AG10803 (cell line): ENCODE measurements around the gene C4orf54.

Experiments
- DNase-seq: peaks from one replicate; pipeline ENCODE4 v3.0.0; 2010; ENCODE audit warnings: low read depth
- H3K4me3 ChIP-seq: 2 replicates; pipeline ENCODE4 v1.5.1; 2011; ENCODE audit warnings: mild to moderate bottlenecking, low read length, control low read depth
- CTCF ChIP-seq: conservative IDR thresholded peaks from 2 replicates; pipeline ENCODE4 v1.5.1; 2011; ENCODE audit warnings: mild to moderate bottlenecking, low read length, control low read depth, inconsistent platforms

Gene C4orf54

GRCh38 chr4:99628040-99628439 is 29.6 kb downstream of the C4orf54 start:
- DNase-seq: no peak
- TF ChIP-seq CTCF: no peak
- no peak overlapping the region for H3K4me3 ChIP-seq

GRCh38 chr4:99625369-99625768 is 32.3 kb downstream of the C4orf54 start:
- no peak for TF ChIP-seq CTCF
- peak overlapping the region; percentile 8 for H3K4me3 ChIP-seq
- no peak for DNase-seq

GRCh38 chr4:99624141-99624719 is 33.4 kb downstream of the C4orf54 start:
- DNase-seq: no peak
- H3K4me3 ChIP-seq: no peak overlapping the region
- no peak for TF ChIP-seq CTCF

GRCh38 chr4:99622341-99622740 is 35.3 kb downstream of the C4orf54 start:
- no peak for DNase-seq
- H3K4me3 ChIP-seq: no peak overlapping the region
- TF ChIP-seq CTCF: no peak

- DNase-seq: no peak
- no peak overlapping the region for H3K4me3 ChIP-seq
- no peak for TF ChIP-seq CTCF
Measured at GRCh38 chr4:99617374-99617773, 40.3 kb downstream of the C4orf54 start.

GRCh38 chr4:99615170-99615820 is 42.3 kb downstream of the C4orf54 start:
- TF ChIP-seq CTCF: no peak
- no peak for DNase-seq
- no peak overlapping the region for H3K4me3 ChIP-seq

GRCh38 chr4:99614491-99614890 is 43.1 kb downstream of the C4orf54 start:
- no peak for DNase-seq
- TF ChIP-seq CTCF: no peak

More at GRCh38 chr4:99614491-99614890, 43.1 kb downstream of the C4orf54 start:
- H3K4me3 ChIP-seq: no peak overlapping the region
